Neural cell (in vitro differentiated cells): ENCODE measurements around the gene HAPSTR1. TPM values are rescaled to one million over a fixed set of nuclear protein-coding genes. Genes with fewer than 3 reads are reported as not detected.
"Not testable (repeated sequence)": the region's sequence is repeated elsewhere in the genome, so short reads cannot be mapped to it uniquely, and the experiment has no call there.

Source experiments
- H2AFZ ChIP-seq: fragments of 200-600, 300-800 bp; sonication (generic), shearing (Covaris generic); 2 replicates; pipeline ENCODE4 v1.6.0; 2014; ENCODE audit warnings: low read depth, mild to moderate bottlenecking, antibody characterized with exemption, low read length, moderate library complexity
- H3F3A ChIP-seq: fragments of 200-600 bp; shearing (Covaris generic); 2 replicates; pipeline ENCODE4 v1.6.1; 2016; ENCODE audit warnings: mild to moderate bottlenecking, moderate library complexity, mixed read lengths, antibody characterized with exemption, low read length; ENCODE audit not compliant: insufficient read depth, poor library complexity, severe bottlenecking
- H3K27ac ChIP-seq: fragments of 200-600, 300-800 bp; sonication (generic), shearing (Covaris generic); 2 replicates; pipeline ENCODE4 v1.5.1; 2014; ENCODE audit warnings: mild to moderate bottlenecking, low read length, moderate library complexity
- H3K27me3 ChIP-seq: fragments of 300-800, 200-600 bp; sonication (generic), shearing (Covaris generic); 2 replicates; pipeline ENCODE4 v1.6.0; 2014; ENCODE audit warnings: mild to moderate bottlenecking, low read depth, low read length, moderate library complexity; ENCODE audit not compliant: insufficient read depth
- H3K36me3 ChIP-seq: fragments of 300-800, 200-600 bp; sonication (generic), shearing (Covaris generic); 2 replicates; pipeline ENCODE4 v1.5.1; 2014; ENCODE audit warnings: mild to moderate bottlenecking, antibody characterized with exemption, low read length, moderate library complexity; ENCODE audit not compliant: insufficient read depth
- H3K4me2 ChIP-seq: fragments of 300-800, 200-600 bp; sonication (generic), shearing (Covaris generic); 2 replicates; pipeline ENCODE4 v1.6.0; 2014; ENCODE audit warnings: mild to moderate bottlenecking, low read length
- H3K4me3 ChIP-seq: fragments of 300-800, 200-600 bp; sonication (generic), shearing (Covaris generic); 2 replicates; pipeline ENCODE4 v1.5.1; 2014; ENCODE audit warnings: mild to moderate bottlenecking, low read length, moderate library complexity
- H3K79me2 ChIP-seq: fragments of 200-600 bp; shearing (Covaris generic); replicated peaks from 2 replicates; pipeline ENCODE4 v1.6.0; 2014; ENCODE audit warnings: mild to moderate bottlenecking, low read length, moderate library complexity; ENCODE audit not compliant: insufficient read depth
- H3K9ac ChIP-seq: fragments of 300-800, 200-600 bp; sonication (generic), shearing (Covaris generic); 2 replicates; pipeline ENCODE4 v1.6.1; 2016; ENCODE audit warnings: mild to moderate bottlenecking, low read length, mixed read lengths
- H3K9me2 ChIP-seq: fragments of 200-600 bp; shearing (Covaris generic); 2 replicates; pipeline ENCODE4 v1.6.1; 2016; ENCODE audit warnings: mild to moderate bottlenecking, low read length, mixed read lengths; ENCODE audit not compliant: insufficient read depth
- H3K9me3 ChIP-seq: fragments of 200-600, 300-800 bp; sonication (generic), shearing (Covaris generic); 2 replicates; pipeline ENCODE4 v1.6.1; 2016; ENCODE audit warnings: mild to moderate bottlenecking, mixed run types, low read length, moderate library complexity, mixed read lengths
- H4K20me1 ChIP-seq: fragments of 200-600 bp; shearing (Covaris generic); 2 replicates; pipeline ENCODE4 v1.6.1; 2016; ENCODE audit warnings: mild to moderate bottlenecking, mixed run types; ENCODE audit not compliant: insufficient read depth
- EP300 ChIP-seq: fragments of 450-650 bp; conservative IDR thresholded peaks from 2 replicates; pipeline ENCODE4 v1.6.1; 2014; ENCODE audit warnings: antibody characterized with exemption, mild to moderate bottlenecking, moderate library complexity; ENCODE audit not compliant: poor library complexity, severe bottlenecking
- EZH2 ChIP-seq: fragments of 200-600, 300-800 bp; shearing (Covaris generic), sonication (generic); IDR thresholded peaks from 2 replicates; pipeline ENCODE4 v1.6.1; 2014; ENCODE audit warnings: antibody characterized with exemption, low read length, borderline replicate concordance, mild to moderate bottlenecking; ENCODE audit not compliant: insufficient read depth, poor library complexity, severe bottlenecking
- MXI1 ChIP-seq: fragments of 450-650 bp; conservative IDR thresholded peaks from 2 replicates; pipeline ENCODE4 v1.6.1; 2014; ENCODE audit warnings: antibody characterized with exemption, mild to moderate bottlenecking; ENCODE audit not compliant: poor library complexity, severe bottlenecking
- POLR2AphosphoS5 ChIP-seq: IDR thresholded peaks from 2 replicates; pipeline ENCODE4 v1.6.1; 2012
- RAD21 ChIP-seq: fragments of 450-650 bp; conservative IDR thresholded peaks from 2 replicates; pipeline ENCODE4 v1.6.1; 2014; ENCODE audit warnings: antibody characterized with exemption, mild to moderate bottlenecking, moderate library complexity
- SMC3 ChIP-seq: fragments of 450-650 bp; conservative IDR thresholded peaks from 2 replicates; pipeline ENCODE4 v1.6.1; 2014; ENCODE audit warnings: antibody characterized with exemption, mild to moderate bottlenecking, moderate library complexity; ENCODE audit not compliant: poor library complexity
- TAF1 ChIP-seq: IDR thresholded peaks from 2 replicates; pipeline ENCODE4 v1.6.1; 2012; ENCODE audit warnings: low read depth
- polyA plus RNA-seq: library from polyadenylated mRNA; depleted of rRNA; stranded (reverse); fragments of >200 nt; gene quantifications from 2 replicates; pipeline ENCODE4 v1.2.3, GENCODE V29; 2014
- TF ChIP-seq, protein P1 (sequence below): IDR thresholded peaks from 2 replicates; pipeline ENCODE4 v1.6.1; 2012; ENCODE audit warnings: borderline replicate concordance
- TF ChIP-seq, protein P2 (sequence below): fragments of 450-650 bp; IDR thresholded peaks from 2 replicates; pipeline ENCODE4 v1.5.1; 2014; ENCODE audit warnings: antibody characterized with exemption, mild to moderate bottlenecking, moderate library complexity; ENCODE audit not compliant: poor library complexity, severe bottlenecking

The HAPSTR1 gene
- polyA plus RNA-seq, 1 donor from 2014 or later: 60.7 TPM

- H3K36me3 ChIP-seq: no peaks in the 10 kb centered on the region
- no peaks in the 10 kb centered on the region for H4K20me1 ChIP-seq
- H3K4me2 ChIP-seq: no peak overlapping the region
- H2AFZ ChIP-seq: no peak overlapping the region
- H3K4me3 ChIP-seq: no peak overlapping the region
- H3K27me3 ChIP-seq: no peaks in the 10 kb centered on the region
- no peaks in the 10 kb centered on the region for H3K9me3 ChIP-seq
- H3F3A ChIP-seq: no peaks in the 10 kb centered on the region
- no peak for TF ChIP-seq RAD21
- no peak for TF ChIP-seq POLR2AphosphoS5
- TF ChIP-seq EP300: no peak
- no peak for TF ChIP-seq TAF1
- TF ChIP-seq SMC3: no peak
- no peak for TF ChIP-seq MXI1
- TF ChIP-seq, protein P1, sequence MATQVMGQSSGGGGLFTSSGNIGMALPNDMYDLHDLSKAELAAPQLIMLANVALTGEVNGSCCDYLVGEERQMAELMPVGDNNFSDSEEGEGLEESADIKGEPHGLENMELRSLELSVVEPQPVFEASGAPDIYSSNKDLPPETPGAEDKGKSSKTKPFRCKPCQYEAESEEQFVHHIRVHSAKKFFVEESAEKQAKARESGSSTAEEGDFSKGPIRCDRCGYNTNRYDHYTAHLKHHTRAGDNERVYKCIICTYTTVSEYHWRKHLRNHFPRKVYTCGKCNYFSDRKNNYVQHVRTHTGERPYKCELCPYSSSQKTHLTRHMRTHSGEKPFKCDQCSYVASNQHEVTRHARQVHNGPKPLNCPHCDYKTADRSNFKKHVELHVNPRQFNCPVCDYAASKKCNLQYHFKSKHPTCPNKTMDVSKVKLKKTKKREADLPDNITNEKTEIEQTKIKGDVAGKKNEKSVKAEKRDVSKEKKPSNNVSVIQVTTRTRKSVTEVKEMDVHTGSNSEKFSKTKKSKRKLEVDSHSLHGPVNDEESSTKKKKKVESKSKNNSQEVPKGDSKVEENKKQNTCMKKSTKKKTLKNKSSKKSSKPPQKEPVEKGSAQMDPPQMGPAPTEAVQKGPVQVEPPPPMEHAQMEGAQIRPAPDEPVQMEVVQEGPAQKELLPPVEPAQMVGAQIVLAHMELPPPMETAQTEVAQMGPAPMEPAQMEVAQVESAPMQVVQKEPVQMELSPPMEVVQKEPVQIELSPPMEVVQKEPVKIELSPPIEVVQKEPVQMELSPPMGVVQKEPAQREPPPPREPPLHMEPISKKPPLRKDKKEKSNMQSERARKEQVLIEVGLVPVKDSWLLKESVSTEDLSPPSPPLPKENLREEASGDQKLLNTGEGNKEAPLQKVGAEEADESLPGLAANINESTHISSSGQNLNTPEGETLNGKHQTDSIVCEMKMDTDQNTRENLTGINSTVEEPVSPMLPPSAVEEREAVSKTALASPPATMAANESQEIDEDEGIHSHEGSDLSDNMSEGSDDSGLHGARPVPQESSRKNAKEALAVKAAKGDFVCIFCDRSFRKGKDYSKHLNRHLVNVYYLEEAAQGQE: no peak
- TF ChIP-seq, protein P2, sequence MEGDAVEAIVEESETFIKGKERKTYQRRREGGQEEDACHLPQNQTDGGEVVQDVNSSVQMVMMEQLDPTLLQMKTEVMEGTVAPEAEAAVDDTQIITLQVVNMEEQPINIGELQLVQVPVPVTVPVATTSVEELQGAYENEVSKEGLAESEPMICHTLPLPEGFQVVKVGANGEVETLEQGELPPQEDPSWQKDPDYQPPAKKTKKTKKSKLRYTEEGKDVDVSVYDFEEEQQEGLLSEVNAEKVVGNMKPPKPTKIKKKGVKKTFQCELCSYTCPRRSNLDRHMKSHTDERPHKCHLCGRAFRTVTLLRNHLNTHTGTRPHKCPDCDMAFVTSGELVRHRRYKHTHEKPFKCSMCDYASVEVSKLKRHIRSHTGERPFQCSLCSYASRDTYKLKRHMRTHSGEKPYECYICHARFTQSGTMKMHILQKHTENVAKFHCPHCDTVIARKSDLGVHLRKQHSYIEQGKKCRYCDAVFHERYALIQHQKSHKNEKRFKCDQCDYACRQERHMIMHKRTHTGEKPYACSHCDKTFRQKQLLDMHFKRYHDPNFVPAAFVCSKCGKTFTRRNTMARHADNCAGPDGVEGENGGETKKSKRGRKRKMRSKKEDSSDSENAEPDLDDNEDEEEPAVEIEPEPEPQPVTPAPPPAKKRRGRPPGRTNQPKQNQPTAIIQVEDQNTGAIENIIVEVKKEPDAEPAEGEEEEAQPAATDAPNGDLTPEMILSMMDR: no peak
- no peak for TF ChIP-seq EZH2
- H3K9ac ChIP-seq: no peak overlapping the region
- no peaks in the 10 kb centered on the region for H3K9me2 ChIP-seq
- H3K79me2 ChIP-seq: no peaks in the 10 kb centered on the region
- no peak overlapping the region for H3K27ac ChIP-seq
These were observed 9.0 kb upstream of the HAPSTR1 start for GRCh38 chr16:9082422-9082821.

DNA sequence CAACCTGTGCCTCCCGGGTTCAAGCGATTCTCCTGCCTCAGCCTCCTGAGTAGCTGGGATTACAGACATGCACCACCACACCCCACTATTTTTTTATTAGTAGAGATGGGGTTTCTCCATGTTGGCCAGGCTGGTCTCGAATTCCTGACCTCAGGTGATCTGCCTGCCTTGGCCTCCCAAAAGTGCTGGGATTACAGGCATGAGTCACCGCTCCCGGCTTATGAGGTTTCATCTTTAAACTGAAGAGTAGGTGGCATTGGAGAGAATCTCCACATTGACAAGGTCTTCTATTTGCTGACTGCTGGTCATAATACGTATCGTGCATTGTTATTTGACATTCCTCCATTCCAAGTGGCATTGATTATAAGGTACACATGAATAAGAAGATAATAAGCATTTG lies 3.7 kb upstream of the HAPSTR1 start:
- not testable (repeated sequence) for H3K4me2 ChIP-seq, H3K9ac ChIP-seq, H3K9me3 ChIP-seq, H3F3A ChIP-seq, H3K27ac ChIP-seq, H2AFZ ChIP-seq, H3K27me3 ChIP-seq, H3K9me2 ChIP-seq, H4K20me1 ChIP-seq, H3K36me3 ChIP-seq, H3K4me3 ChIP-seq
- peaks cover 10% of the 10 kb centered on the region for H3K79me2 ChIP-seq

GRCh38 chr16:9088848-9089247 lies 2.6 kb upstream of the HAPSTR1 start:
- TF ChIP-seq POLR2AphosphoS5 (no peak), SMC3 (no peak), TAF1 (no peak), RAD21 (no peak), EZH2 (no peak), MXI1 (no peak), EP300 (no peak)
- TF ChIP-seq, protein P1: no peak
- TF ChIP-seq, protein P2: no peak
- H3K9me2 ChIP-seq: no peaks in the 10 kb centered on the region
- H3K9me3 ChIP-seq: no peaks in the 10 kb centered on the region
- no peak overlapping the region for H3K27ac ChIP-seq
- peaks cover 21% of the 10 kb centered on the region for H3K79me2 ChIP-seq
- H3K4me3 ChIP-seq: no peak overlapping the region
- H3K9ac ChIP-seq: no peak overlapping the region
- H3F3A ChIP-seq: no peaks in the 10 kb centered on the region
- peaks cover 6% of the 10 kb centered on the region for H3K36me3 ChIP-seq
- H2AFZ ChIP-seq: no peak overlapping the region
- peaks cover 7% of the 10 kb centered on the region for H3K27me3 ChIP-seq
- no peak overlapping the region for H3K4me2 ChIP-seq
- peaks cover 9% of the 10 kb centered on the region for H4K20me1 ChIP-seq
